Peyer's patch (tissue), 4 donors: ENCODE measurements around the gene EPHB1. TPM values are rescaled to one million over a fixed set of nuclear protein-coding genes. Genes with fewer than 3 reads are reported as not detected.
"Not testable (repeated sequence)": the region's sequence is repeated elsewhere in the genome, so short reads cannot be mapped to it uniquely, and the experiment has no call there.

ENCODE experiments used
- DNase-seq, 3 donors: peaks; one replicate each; pipeline ENCODE4 v3.0.0-alpha.2; 2017 to 2019
- H3K27ac ChIP-seq, 4 donors: fragments of 200-600 bp; sonication (generic); one replicate each; pipeline ENCODE4 v1.5.1; 2016 to 2019
- H3K27me3 ChIP-seq, 2 donors: fragments of 200-600 bp; sonication (generic); one replicate each; pipeline ENCODE4 v1.5.1; 2019
- H3K36me3 ChIP-seq, 3 donors: fragments of 200-600 bp; sonication (generic); one replicate each; pipeline ENCODE4 v1.5.1; 2016 to 2019
- H3K4me1 ChIP-seq, 4 donors: fragments of 200-600 bp; sonication (generic); one replicate each; pipeline ENCODE4 v1.5.1; 2016 to 2019
- H3K4me3 ChIP-seq, 4 donors: fragments of 200-600 bp; sonication (generic); 1 replicate in 3 of 4; 2 replicates in 1 of 4; pipeline ENCODE4 v1.5.1; 2016 to 2019; ENCODE audit warnings: mild to moderate bottlenecking in 1 of 4
- H3K9me3 ChIP-seq, 4 donors: fragments of 200-600 bp; sonication (generic); one replicate each; pipeline ENCODE4 v1.5.1; 2016 to 2019; ENCODE audit warnings: mild to moderate bottlenecking in 1 of 4
- POLR2A ChIP-seq, 2 donors: fragments of 450-650 bp; IDR thresholded peaks; one replicate each; pipeline ENCODE4 v1.5.1; 2017; ENCODE audit warnings: antibody characterized with exemption in 2 of 2, mild to moderate bottlenecking in 2 of 2, moderate library complexity in 2 of 2
- total RNA-seq, 4 donors: library from RNA; depleted of rRNA; stranded (reverse); fragments of >200 nt; gene quantifications; one replicate each; pipeline ENCODE4 v1.1.0, GENCODE V29; 2016
- TF ChIP-seq, protein P1 (sequence below), 6 experiments: fragments of 450-650 bp in 4 of 6; fragments of 200-600 bp in 2 of 6; sonication (generic) in 1 of 6; IDR thresholded peaks; one replicate each; pipeline ENCODE4 v1.5.1; 2017 to 2019; ENCODE audit warnings: antibody characterized with exemption in 6 of 6, mild to moderate bottlenecking in 3 of 6, moderate library complexity in 1 of 6

Gene EPHB1
- total RNA-seq, 4 donors from 2014 or later = 0.18 to 3.2 (median 0.68) TPM

DNA sequence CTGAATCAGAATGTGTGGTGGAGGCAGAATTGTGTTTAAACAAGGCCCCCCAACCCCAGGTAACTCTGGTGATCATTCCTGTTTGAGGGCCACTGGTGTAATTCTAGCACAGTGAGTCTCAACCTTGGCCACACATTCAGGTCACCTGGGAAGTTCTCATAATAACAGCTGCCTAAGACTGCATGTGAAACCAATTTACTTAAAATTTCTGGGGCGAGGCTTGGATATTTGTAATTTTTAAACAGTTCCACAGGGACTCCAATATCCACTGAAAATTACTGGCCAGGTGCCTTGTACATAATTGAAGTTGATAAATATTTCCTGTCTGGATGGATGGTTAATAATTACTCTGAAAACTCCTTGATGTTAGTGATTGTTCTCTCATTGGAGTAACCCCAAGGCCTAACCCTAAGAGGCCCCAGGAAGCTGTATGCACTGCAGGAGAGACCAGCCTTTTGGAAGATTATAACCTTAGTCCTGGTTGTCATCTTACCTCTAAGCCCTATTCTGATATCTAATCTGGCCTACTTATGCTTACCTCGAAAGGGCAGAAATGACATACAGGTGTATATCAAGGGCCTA is 25.7 kb upstream of the EPHB1 start:
- H3K27me3 ChIP-seq = no peaks in the 10 kb centered on the region
- TF ChIP-seq, protein P1, sequence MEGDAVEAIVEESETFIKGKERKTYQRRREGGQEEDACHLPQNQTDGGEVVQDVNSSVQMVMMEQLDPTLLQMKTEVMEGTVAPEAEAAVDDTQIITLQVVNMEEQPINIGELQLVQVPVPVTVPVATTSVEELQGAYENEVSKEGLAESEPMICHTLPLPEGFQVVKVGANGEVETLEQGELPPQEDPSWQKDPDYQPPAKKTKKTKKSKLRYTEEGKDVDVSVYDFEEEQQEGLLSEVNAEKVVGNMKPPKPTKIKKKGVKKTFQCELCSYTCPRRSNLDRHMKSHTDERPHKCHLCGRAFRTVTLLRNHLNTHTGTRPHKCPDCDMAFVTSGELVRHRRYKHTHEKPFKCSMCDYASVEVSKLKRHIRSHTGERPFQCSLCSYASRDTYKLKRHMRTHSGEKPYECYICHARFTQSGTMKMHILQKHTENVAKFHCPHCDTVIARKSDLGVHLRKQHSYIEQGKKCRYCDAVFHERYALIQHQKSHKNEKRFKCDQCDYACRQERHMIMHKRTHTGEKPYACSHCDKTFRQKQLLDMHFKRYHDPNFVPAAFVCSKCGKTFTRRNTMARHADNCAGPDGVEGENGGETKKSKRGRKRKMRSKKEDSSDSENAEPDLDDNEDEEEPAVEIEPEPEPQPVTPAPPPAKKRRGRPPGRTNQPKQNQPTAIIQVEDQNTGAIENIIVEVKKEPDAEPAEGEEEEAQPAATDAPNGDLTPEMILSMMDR (IDR thresholded peaks at IDR 0.05) = no peak
- TF ChIP-seq POLR2A (IDR thresholded peaks at IDR 0.05) = no peak
- no peaks in the 10 kb centered on the region for H3K9me3 ChIP-seq
- H3K4me1 ChIP-seq = no peaks in the 10 kb centered on the region
- H3K36me3 ChIP-seq = no peaks in the 10 kb centered on the region
- H3K4me3 ChIP-seq = no peak overlapping the region
- no peak overlapping the region for H3K27ac ChIP-seq
- no peak for DNase-seq

GRCh38 chr3:134772011-134772410 is 23.0 kb upstream of the EPHB1 start:
- Histone ChIP-seq H3K27ac (no peak overlapping the region), H3K4me3 (no peak overlapping the region), H3K36me3 (no peaks in the 10 kb centered on the region), H3K9me3 (no peaks in the 10 kb centered on the region), H3K4me1 (no peaks in the 10 kb centered on the region), H3K27me3 (no peaks in the 10 kb centered on the region)
- TF ChIP-seq, protein P1 (IDR thresholded peaks at IDR 0.05) = no peak
- TF ChIP-seq POLR2A (IDR thresholded peaks at IDR 0.05) = no peak
- no peak for DNase-seq

DNA sequence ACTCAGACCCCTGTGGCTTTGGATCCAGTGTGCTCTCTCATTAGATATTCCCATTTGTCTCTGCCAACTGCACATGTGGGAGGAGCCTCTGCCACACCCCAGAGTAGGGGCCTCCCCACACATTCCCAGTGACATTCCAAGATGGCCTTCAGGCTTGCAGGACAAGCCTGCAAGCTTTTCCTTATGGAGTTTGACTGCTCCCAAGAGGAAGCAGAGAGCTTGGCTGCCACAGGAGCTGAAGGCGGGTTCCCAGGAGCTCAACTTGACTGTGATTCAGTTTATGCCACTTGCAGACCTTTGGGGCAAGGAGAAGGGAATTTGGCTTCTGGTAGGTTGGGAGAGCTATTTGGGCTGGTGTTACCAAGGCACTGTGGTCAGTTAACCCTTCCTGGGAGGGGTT is 22.5 kb upstream of the EPHB1 start:
- no peaks in the 10 kb centered on the region for H3K27me3 ChIP-seq
- DNase-seq = no peak
- H3K4me3 ChIP-seq = no peak overlapping the region
- H3K4me1 ChIP-seq = no peaks in the 10 kb centered on the region
- no peaks in the 10 kb centered on the region for H3K9me3 ChIP-seq
- no peaks in the 10 kb centered on the region for H3K36me3 ChIP-seq
- TF ChIP-seq POLR2A (IDR thresholded peaks at IDR 0.05) = no peak
- no peak overlapping the region for H3K27ac ChIP-seq

- no peaks in the 10 kb centered on the region for H3K9me3 ChIP-seq
- H3K4me1 ChIP-seq = no peaks in the 10 kb centered on the region
- no peaks in the 10 kb centered on the region for H3K27me3 ChIP-seq
- DNase-seq = no peak
- TF ChIP-seq POLR2A (IDR thresholded peaks at IDR 0.05) = no peak
- TF ChIP-seq, protein P1 (IDR thresholded peaks at IDR 0.05) = no peak
- H3K36me3 ChIP-seq = no peaks in the 10 kb centered on the region
- H3K27ac ChIP-seq = no peak overlapping the region
- H3K4me3 ChIP-seq = no peak overlapping the region
These were observed 19.2 kb upstream of the EPHB1 start for GRCh38 chr3:134775831-134776230.

DNA sequence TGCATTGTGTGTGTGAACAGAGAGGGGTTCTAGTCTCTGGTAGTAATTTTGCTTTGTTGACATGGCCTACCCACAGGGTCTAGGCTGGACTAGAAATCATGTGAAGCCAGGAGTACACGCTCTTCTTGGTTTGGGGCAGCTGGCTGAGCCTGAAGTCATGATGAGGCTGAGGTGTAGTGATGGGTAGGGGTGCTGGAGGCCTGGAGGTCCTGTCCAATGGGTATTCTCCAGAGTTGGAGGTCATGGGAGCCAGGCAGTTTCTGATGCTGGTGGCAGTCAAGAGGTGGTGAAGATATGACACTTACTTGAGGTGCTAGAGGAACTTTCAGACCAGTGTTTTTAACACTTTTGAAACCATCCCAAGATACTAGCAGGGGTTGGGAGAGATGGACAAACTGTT is 18.5 kb upstream of the EPHB1 start:
- DNase-seq = no peak
- H3K4me3 ChIP-seq = no peak overlapping the region
- H3K27me3 ChIP-seq = no peaks in the 10 kb centered on the region
- no peaks in the 10 kb centered on the region for H3K4me1 ChIP-seq
- no peaks in the 10 kb centered on the region for H3K36me3 ChIP-seq
- H3K9me3 ChIP-seq = no peaks in the 10 kb centered on the region
- TF ChIP-seq, protein P1 (IDR thresholded peaks at IDR 0.05) = no peak
- TF ChIP-seq POLR2A (IDR thresholded peaks at IDR 0.05) = no peak
- H3K27ac ChIP-seq = no peak overlapping the region

DNA sequence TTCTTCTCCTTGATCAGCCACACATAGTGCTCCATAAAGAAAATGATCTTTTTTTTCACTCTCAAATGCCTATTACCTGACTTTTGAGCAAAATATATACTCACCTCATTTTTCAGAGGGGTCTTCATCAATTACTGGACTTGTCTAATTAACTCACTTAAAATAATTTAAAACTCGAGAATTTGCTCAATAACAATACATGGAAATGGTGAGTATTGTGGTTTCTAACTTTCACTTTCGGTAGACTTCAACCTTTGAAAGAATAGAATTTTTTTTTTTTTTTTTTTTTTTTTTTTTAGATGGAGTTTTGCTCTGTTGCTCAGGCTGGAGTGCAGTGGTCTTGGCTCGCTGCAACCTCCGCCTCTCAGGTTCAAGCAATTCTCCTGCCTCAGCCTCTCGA is 17.7 kb upstream of the EPHB1 start:
- no peak for DNase-seq
- no peak for TF ChIP-seq POLR2A (IDR thresholded peaks at IDR 0.05)
- TF ChIP-seq, protein P1 (IDR thresholded peaks at IDR 0.05) = no peak
- H3K4me3 ChIP-seq = no peak overlapping the region
- no peak overlapping the region for H3K27ac ChIP-seq
- no peaks in the 10 kb centered on the region for H3K36me3 ChIP-seq
- H3K4me1 ChIP-seq = no peaks in the 10 kb centered on the region
- H3K9me3 ChIP-seq = no peaks in the 10 kb centered on the region
- H3K27me3 ChIP-seq = no peaks in the 10 kb centered on the region

- not testable (repeated sequence) for H3K4me3 ChIP-seq, H3K27me3 ChIP-seq, H3K9me3 ChIP-seq, H3K36me3 ChIP-seq, H3K27ac ChIP-seq, H3K4me1 ChIP-seq, DNase-seq
These were observed 6.8 kb upstream of the EPHB1 start for GRCh38 chr3:134788283-134788682.
